HL-60 (cell line): ENCODE measurements around the gene OSM.

Source experiments
- DNase-seq, 2 experiments: peaks; one replicate each; pipeline ENCODE4 v3.0.0-alpha.2; 2010 to 2020; ENCODE audit warnings: low read depth in 1 of 2, low spot score in 1 of 2
- H3K27ac ChIP-seq: fragments of 250-450 bp; sonication (Bioruptor Pico); replicated peaks from 2 replicates; pipeline ENCODE4 v1.5.1; 2020; ENCODE audit warnings: mild to moderate bottlenecking, moderate library complexity
- H3K27me3 ChIP-seq: fragments of 250-450 bp; sonication (Bioruptor Pico); 2 replicates; pipeline ENCODE4 v1.5.1; 2021; ENCODE audit warnings: mild to moderate bottlenecking, moderate library complexity; ENCODE audit not compliant: insufficient read depth, poor library complexity, severe bottlenecking
- H3K4me3 ChIP-seq: replicated peaks from 2 replicates; pipeline ENCODE4 v1.5.1; 2011; ENCODE audit warnings: mild to moderate bottlenecking, control low read depth, low read length; ENCODE audit not compliant: insufficient read depth
- GABPA ChIP-seq: IDR thresholded peaks from 2 replicates; pipeline ENCODE4 v1.6.1; 2012; ENCODE audit warnings: low read depth
- POLR2AphosphoS5 ChIP-seq: IDR thresholded peaks from 2 replicates; pipeline ENCODE4 v1.6.1; 2012; ENCODE audit warnings: low read depth
- SPI1 ChIP-seq: IDR thresholded peaks from 2 replicates; pipeline ENCODE4 v1.6.1; 2012; ENCODE audit warnings: low read depth, mild to moderate bottlenecking, borderline replicate concordance
- TF ChIP-seq, protein P1 (sequence below): IDR thresholded peaks from 2 replicates; pipeline ENCODE4 v1.6.1; 2012; ENCODE audit warnings: low read depth; ENCODE audit not compliant: insufficient replicate concordance
- TF ChIP-seq, protein P2 (sequence below): IDR thresholded peaks from one replicate; pipeline ENCODE4 v1.5.1; 2011; ENCODE audit warnings: low read length, control low read depth, inconsistent platforms; ENCODE audit not compliant: insufficient read depth

The OSM gene

DNA sequence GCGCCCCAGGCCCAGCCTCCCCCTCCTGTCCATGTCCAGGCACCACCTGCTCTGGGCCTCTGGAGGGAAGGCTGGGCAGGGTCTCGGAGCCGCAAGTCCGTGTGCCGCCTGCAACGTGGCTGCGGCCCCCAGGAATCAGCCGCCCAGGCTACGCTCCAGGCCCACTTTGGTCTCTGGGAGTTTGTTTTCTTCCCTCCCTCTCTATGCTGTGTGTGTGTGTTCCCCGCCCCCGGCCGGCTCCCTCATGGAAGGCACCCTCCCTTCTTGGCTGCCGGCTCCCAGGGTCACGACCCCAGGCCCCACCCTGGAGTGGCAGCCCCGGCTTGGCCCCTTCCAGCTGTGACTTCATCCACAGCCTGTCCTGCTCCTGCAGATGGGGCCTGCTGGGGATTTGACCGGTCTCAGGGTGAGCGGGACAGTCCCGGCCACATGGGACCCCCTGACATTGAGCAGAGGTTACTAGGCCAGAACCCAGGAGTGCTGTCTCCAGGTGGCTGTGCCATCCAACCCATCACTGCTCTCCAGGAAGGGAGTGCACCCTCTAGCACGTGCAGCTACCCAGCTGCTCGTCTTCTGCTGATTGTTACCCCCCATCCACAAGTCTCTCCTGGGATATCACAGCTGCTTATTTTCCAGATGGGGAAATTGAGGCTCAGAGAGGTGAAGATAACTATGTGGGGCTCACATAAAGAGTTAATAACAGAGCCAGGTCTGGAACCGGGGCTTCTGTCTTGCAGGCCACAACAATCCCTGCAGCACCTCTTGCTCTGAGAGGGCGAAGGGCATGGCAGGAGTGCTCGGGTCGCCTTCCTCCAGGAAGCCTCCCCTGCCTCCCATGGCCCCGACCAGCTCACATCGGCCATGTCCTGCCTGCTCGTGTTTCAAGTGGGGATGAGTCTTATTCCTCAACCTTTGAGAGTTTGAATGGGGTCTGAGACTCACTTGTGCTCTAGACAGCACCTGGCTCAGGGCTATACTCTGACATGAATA, 17.3 kb downstream of the OSM start:
- TF ChIP-seq SPI1: no peak
- TF ChIP-seq, protein P1, sequence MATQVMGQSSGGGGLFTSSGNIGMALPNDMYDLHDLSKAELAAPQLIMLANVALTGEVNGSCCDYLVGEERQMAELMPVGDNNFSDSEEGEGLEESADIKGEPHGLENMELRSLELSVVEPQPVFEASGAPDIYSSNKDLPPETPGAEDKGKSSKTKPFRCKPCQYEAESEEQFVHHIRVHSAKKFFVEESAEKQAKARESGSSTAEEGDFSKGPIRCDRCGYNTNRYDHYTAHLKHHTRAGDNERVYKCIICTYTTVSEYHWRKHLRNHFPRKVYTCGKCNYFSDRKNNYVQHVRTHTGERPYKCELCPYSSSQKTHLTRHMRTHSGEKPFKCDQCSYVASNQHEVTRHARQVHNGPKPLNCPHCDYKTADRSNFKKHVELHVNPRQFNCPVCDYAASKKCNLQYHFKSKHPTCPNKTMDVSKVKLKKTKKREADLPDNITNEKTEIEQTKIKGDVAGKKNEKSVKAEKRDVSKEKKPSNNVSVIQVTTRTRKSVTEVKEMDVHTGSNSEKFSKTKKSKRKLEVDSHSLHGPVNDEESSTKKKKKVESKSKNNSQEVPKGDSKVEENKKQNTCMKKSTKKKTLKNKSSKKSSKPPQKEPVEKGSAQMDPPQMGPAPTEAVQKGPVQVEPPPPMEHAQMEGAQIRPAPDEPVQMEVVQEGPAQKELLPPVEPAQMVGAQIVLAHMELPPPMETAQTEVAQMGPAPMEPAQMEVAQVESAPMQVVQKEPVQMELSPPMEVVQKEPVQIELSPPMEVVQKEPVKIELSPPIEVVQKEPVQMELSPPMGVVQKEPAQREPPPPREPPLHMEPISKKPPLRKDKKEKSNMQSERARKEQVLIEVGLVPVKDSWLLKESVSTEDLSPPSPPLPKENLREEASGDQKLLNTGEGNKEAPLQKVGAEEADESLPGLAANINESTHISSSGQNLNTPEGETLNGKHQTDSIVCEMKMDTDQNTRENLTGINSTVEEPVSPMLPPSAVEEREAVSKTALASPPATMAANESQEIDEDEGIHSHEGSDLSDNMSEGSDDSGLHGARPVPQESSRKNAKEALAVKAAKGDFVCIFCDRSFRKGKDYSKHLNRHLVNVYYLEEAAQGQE: no peak
- TF ChIP-seq POLR2AphosphoS5: no peak
- TF ChIP-seq, protein P2, sequence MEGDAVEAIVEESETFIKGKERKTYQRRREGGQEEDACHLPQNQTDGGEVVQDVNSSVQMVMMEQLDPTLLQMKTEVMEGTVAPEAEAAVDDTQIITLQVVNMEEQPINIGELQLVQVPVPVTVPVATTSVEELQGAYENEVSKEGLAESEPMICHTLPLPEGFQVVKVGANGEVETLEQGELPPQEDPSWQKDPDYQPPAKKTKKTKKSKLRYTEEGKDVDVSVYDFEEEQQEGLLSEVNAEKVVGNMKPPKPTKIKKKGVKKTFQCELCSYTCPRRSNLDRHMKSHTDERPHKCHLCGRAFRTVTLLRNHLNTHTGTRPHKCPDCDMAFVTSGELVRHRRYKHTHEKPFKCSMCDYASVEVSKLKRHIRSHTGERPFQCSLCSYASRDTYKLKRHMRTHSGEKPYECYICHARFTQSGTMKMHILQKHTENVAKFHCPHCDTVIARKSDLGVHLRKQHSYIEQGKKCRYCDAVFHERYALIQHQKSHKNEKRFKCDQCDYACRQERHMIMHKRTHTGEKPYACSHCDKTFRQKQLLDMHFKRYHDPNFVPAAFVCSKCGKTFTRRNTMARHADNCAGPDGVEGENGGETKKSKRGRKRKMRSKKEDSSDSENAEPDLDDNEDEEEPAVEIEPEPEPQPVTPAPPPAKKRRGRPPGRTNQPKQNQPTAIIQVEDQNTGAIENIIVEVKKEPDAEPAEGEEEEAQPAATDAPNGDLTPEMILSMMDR: no peak
- no peak for TF ChIP-seq GABPA
- Histone ChIP-seq H3K27me3 (peaks cover 27% of the 10 kb centered on the region), H3K27ac (no peak overlapping the region), H3K4me3 (no peak overlapping the region)
- DNase-seq: no peak

DNA sequence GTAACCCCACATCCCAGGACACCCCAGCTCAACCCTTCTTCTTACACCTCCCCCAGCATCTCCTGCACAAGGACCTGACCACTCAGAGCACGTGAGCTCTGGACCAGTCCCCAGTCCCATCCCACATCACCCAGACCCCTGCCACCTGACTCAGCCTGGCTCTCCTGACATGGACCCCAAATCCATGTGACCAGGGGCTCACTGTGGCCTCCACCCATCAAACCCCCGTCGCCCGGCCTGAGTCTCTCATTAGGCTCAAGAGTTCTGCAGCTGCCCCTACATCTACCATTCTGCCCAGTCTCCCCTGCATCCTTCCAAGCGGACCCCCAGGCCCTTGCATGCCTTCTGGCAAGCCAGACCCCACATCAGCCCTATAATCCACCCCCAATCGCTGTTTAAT, 18.2 kb downstream of the OSM start:
- no peak for DNase-seq
- H3K27me3 ChIP-seq: peaks cover 29% of the 10 kb centered on the region
- H3K27ac ChIP-seq: no peak overlapping the region
- H3K4me3 ChIP-seq: no peak overlapping the region
- TF ChIP-seq, protein P1: no peak
- no peak for TF ChIP-seq POLR2AphosphoS5
- no peak for TF ChIP-seq SPI1
- TF ChIP-seq, protein P2: no peak
- TF ChIP-seq GABPA: no peak

DNA sequence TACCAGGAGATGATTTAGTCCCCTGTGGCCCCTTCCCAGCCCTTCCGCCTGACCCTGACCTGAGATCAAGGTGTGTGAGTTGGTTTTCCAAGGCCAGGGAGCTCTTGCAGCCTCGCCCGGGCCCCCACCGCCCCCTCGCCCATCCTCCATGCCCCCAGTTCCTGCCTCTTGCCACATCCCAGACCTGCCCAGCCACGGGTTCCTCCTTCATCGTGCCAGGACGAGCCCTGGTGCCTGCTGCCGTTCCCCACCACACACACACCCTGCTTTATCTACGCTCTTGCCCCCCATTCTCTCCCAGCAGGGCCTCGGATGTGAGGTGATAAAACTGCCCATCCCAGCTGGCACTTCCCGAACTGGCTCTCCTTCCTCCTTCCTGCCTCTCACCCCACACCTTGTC, 18.7 kb downstream of the OSM start:
- Histone ChIP-seq H3K4me3 (no peak overlapping the region), H3K27me3 (peaks cover 29% of the 10 kb centered on the region), H3K27ac (no peak overlapping the region)
- DNase-seq: no peak
- no peak for TF ChIP-seq POLR2AphosphoS5
- TF ChIP-seq SPI1: no peak

DNA sequence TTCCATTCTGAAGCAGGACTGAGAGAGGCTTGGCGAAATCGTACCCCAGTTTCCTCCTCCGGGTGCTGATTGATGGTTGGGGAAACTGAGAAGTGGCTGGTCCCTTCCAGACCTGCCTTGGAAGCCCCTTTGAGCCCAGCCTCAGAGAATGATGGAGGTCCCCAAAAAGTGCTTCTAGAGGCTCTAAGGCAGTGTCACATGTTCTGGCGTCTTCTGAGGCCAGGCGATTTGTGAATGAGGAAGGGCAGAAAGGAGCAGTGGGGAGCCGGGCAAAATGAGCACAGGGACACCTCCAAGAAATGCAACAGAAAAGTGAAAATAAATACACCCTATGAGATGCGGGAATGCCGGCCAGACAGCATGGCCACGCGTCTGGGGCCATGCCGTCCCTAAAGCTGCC, 19.1 kb downstream of the OSM start:
- Histone ChIP-seq H3K4me3 (no peak overlapping the region), H3K27ac (no peak overlapping the region), H3K27me3 (peaks cover 29% of the 10 kb centered on the region)
- TF ChIP-seq, protein P1: no peak
- no peak for TF ChIP-seq POLR2AphosphoS5
- TF ChIP-seq, protein P2: no peak
- DNase-seq: no peak
